RWPE1 (cell line): ENCODE results near the gene ANKRD13C.

Experiments
- CTCF ChIA-PET: fragments of 350-600 bp; sonication (Branson Sonifier 250); formaldehyde crosslinking; extraction: SDS; loops from one replicate; lab custom pipeline; 2021; lab: Yijun Ruan, JAX
- POLR2A ChIA-PET: fragments of 400-600 bp; formaldehyde crosslinking; extraction: SDS; loops from one replicate; lab custom pipeline; 2020; ENCODE audit warnings: antibody characterized with exemption; ENCODE audit not compliant: low non-redundant PET; lab: Yijun Ruan, JAX
- DNase-seq: peaks from one replicate; pipeline ENCODE4 v3.0.0; 2012; ENCODE audit warnings: low spot score
- H3K27ac ChIP-seq: fragments of 450-650 bp; 2 replicates; pipeline ENCODE4 v1.5.1; 2017
- TF ChIP-seq, protein P1 (sequence below): fragments of 450-650 bp; conservative IDR thresholded peaks from 2 replicates; pipeline ENCODE4 v1.5.1; 2017; ENCODE audit warnings: low read depth, mild to moderate bottlenecking

Gene ANKRD13C

GRCh38 chr1:70354332-70355110 lies at the start of gene ANKRD13C:
TSS of gene ANKRD13C (minus strand) at chr1:70354722. CDS start at chr1:70354408, 314 bp downstream.
- TF ChIP-seq, protein P1, sequence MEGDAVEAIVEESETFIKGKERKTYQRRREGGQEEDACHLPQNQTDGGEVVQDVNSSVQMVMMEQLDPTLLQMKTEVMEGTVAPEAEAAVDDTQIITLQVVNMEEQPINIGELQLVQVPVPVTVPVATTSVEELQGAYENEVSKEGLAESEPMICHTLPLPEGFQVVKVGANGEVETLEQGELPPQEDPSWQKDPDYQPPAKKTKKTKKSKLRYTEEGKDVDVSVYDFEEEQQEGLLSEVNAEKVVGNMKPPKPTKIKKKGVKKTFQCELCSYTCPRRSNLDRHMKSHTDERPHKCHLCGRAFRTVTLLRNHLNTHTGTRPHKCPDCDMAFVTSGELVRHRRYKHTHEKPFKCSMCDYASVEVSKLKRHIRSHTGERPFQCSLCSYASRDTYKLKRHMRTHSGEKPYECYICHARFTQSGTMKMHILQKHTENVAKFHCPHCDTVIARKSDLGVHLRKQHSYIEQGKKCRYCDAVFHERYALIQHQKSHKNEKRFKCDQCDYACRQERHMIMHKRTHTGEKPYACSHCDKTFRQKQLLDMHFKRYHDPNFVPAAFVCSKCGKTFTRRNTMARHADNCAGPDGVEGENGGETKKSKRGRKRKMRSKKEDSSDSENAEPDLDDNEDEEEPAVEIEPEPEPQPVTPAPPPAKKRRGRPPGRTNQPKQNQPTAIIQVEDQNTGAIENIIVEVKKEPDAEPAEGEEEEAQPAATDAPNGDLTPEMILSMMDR, result no peak
- peak within 1 kb of the TSS; percentile 90 for H3K27ac ChIP-seq
- DNase-seq, result peak; percentile 92
- CTCF ChIA-PET, result interaction anchor here (0.7 kb wide), 1 partner anchor 17 kb away, joined by 3 read pairs; no protein-coding TSS in a partner anchor
- POLR2A ChIA-PET, result interaction anchor here (0.5 to 1.7 kb wide), 2 partner anchors 38 to 57 kb away, joined by 4 to 9 read pairs; partner anchors contain the start of gene CTH

GRCh38 chr1:70403759-70404158 lies 49.2 kb upstream of the ANKRD13C start:
- no peak for DNase-seq
- POLR2A ChIA-PET, result no interaction called here
- CTCF ChIA-PET, result no interaction called here
- H3K27ac ChIP-seq, result no peak overlapping the region
- TF ChIP-seq, protein P1, result no peak

DNA sequence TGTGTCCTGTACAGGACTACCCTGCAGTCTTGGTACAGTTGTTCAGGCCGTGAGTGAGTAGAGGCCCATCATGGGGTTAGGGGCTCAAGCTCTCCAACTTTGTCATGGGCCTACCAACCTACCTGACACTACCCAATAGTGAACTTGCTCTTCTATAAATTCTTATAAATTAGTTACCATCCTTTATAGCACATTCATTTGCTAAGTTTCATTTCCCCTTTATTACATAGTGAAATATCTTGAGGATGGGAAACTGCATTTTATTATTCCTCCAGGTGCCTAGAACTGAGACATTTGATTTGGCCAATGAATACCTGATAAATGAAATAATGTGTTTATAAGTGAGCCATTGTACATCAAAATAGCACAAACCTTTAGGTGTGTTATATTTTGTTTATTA lies 47.5 kb upstream of the ANKRD13C start:
- CTCF ChIA-PET, result interaction anchor here (0.6 kb wide), 1 partner anchor 147 kb away, joined by 3 read pairs; no protein-coding TSS in a partner anchor
- POLR2A ChIA-PET, result interaction anchor here (1.0 kb wide), 1 partner anchor 8 kb away, joined by 3 read pairs; no protein-coding TSS in a partner anchor
- H3K27ac ChIP-seq, result no peak overlapping the region
- no peak for DNase-seq
- TF ChIP-seq, protein P1, result no peak

DNA sequence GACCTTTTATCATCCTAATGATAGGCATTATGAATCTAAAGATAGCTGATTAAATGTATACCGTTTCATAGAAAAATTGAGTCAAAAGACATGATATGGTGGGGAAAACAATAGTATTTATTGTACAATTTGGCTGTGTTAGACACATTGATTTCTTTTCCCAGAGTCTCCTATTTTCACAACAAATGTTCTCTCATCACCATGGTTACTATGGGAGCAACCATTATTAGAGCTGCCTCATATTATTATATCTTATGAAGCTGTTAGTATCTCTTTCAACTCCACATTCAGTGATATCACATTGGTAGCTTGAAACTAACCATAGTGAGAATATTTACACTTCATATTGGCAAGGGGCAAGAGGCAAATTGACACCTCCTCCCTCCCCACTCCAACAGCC lies 45.8 kb upstream of the ANKRD13C start:
- POLR2A ChIA-PET, result no interaction called here
- TF ChIP-seq, protein P1, result no peak

DNA sequence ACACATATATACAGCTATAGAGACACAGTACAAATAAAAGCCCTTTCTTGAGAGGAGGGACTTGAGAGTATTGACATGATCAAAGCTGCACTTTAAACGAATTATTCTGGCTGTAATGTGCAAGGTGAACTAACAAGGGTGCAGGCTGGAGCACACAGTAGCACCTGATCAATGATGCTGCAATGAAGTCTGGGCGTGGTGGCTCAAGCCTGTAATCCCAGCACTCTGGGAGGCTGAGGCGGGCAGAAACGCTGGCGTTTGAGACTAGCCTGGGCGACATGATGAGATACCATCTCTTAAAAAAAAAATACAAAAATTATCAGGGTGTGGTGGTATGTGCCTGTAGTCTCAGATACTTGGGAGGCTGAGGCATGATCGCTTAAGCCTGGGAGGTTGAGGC lies 42.5 kb upstream of the ANKRD13C start:
- TF ChIP-seq, protein P1, result no peak
- no peak overlapping the region for H3K27ac ChIP-seq
- POLR2A ChIA-PET, result no interaction called here
- CTCF ChIA-PET, result no interaction called here
- no peak for DNase-seq

More for the DNA sequence above, 45.8 kb upstream of the ANKRD13C start:
- CTCF ChIA-PET, result interaction anchor here (0.6 kb wide), 1 partner anchor 26 kb away, joined by 3 read pairs; no protein-coding TSS in a partner anchor
- no peak overlapping the region for H3K27ac ChIP-seq
- DNase-seq, result no peak

DNA sequence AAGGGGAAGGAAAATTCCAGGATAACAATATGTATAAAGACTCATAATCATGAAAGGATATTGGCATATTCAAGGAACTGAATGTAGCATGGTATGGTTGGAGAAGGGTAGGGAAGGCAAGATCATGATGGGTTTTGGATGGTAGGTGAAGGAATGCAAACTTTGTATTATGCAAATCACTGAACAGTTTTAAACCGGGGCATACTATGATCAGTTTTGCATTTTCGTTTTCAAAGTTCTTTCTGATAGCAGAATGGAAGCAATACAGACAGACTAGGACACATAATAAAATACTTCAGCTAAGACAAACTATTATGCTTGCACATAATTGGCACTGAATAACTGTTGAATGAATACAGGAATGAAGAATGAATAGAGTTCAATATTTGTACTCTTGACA lies 42.1 kb upstream of the ANKRD13C start:
- ChIA-PET POLR2A (no interaction called here), CTCF (no interaction called here)
- H3K27ac ChIP-seq, result no peak overlapping the region
- TF ChIP-seq, protein P1, result no peak
- no peak for DNase-seq
